Measurements from ENCODE around the gene MAGED1. TPM values are rescaled to one million over a fixed set of nuclear protein-coding genes. Genes with fewer than 3 reads are reported as not detected.

MAGED1 gene, protein sequence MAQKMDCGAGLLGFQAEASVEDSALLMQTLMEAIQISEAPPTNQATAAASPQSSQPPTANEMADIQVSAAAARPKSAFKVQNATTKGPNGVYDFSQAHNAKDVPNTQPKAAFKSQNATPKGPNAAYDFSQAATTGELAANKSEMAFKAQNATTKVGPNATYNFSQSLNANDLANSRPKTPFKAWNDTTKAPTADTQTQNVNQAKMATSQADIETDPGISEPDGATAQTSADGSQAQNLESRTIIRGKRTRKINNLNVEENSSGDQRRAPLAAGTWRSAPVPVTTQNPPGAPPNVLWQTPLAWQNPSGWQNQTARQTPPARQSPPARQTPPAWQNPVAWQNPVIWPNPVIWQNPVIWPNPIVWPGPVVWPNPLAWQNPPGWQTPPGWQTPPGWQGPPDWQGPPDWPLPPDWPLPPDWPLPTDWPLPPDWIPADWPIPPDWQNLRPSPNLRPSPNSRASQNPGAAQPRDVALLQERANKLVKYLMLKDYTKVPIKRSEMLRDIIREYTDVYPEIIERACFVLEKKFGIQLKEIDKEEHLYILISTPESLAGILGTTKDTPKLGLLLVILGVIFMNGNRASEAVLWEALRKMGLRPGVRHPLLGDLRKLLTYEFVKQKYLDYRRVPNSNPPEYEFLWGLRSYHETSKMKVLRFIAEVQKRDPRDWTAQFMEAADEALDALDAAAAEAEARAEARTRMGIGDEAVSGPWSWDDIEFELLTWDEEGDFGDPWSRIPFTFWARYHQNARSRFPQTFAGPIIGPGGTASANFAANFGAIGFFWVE
- total RNA-seq (2014; rRNA removed) (128 and 141 TPM in 2 replicates), Bru-seq, nascent RNA (percentile 78 among the genes with signal in this experiment), BruChase-seq, experiment 1, labeled RNA remaining after a 6-hour chase (percentile 80 among the genes with signal in this experiment), BruChase-seq, experiment 2, labeled RNA remaining after a 2-hour chase (percentile 84 among the genes with signal in this experiment)
- long read RNA-seq, transcript MAGED1-201 (13 exons, 2,747 nt), result major isoform, 311 of 637 reads
- long read RNA-seq, transcript MAGED1-204 (13 exons, 2,701 nt), result minor isoform, 12 of 637 reads
- long read RNA-seq, partial matches to known transcripts, result 283 of 637 reads
- long read RNA-seq, other reads (novel, unspliced or antisense), result 30 of 637 reads

DNA sequence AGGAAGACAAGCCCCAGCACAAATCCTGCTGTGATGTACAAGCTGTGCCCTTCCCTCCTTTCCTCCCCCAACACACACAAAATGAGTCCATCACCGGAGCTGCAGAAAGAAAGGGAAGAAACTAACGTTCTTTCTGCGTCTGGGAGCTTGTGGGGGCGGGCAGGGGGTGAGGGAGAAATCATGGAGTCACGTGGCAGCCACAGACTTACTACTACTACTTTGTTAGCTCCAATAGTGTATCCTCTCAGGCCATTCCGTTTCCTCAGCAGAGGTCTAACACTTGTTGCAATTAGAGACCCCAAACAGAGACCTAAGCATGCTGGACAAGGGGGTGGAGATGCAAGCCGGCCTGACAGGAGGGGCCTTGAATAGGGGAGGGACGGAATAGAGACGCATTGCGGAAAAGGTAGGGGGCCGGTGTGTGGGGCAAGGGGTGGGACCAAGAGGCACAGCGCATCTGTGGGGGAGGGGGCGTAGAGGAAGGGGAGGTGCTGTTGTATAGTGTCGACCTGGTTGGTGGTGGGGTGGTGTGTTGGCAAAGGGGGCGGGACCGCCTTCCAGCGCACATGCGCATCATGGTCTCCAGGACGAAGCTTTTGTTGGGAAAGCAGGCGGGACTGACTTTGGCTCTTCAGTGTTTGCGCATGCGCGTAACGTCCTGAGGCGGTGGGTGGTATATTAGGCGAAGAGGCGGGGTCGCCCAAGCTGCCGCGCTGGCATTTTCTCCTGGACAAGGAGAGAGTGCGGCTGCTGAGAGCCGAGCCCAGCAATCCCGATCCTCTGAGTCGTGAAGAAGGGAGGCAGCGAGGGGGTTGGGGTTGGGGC lies at the start of gene MAGED1:
Gene MAGED1 (plus strand): TSS at position 703 of the 825 bp plus-strand sequence. CDS start 682 bp downstream, outside the sequence.
- no peaks in the 10 kb centered on the region; the same call in 1 of the 2 replicates for H3K36me3 ChIP-seq (ENCODE audit: low read depth, low read length)

DNA sequence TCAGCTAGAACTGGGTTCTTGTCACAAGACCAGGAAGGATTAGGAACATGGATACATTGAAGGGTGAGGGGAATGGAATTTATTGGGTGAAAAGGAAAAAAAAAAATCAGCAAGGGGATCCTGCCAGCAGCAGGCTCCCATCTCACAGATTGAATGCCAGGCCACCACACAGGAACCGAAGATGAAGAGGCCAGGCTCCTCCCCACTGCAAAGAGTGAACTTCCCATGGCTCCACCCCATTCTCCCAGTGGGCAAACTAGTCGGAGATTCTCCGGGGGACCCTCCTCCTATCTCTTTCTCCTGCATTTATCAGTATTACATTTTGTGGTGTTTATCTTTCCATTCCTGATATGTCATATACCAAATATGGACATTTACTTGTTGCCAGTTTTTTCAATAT lies 46.0 kb upstream of the MAGED1 start:
- Histone ChIP-seq H4K20me1 (ENCODE audit: low read length) (0 out of 2 replicates have a peak, but pooled peaks cover 4% of the 10 kb centered on the region), H3K4me3 (ENCODE audit: low read length) (no peak overlapping the region), H3K27ac (ENCODE audit: low read length) (no peak overlapping the region), H3K27me3 (ENCODE audit: low read length) (no peaks in the 10 kb centered on the region), H3K9me2 (replicated peaks; ENCODE audit: low read length) (no peaks in the 10 kb centered on the region), H2AFZ (ENCODE audit: low read length) (no peak overlapping the region), H3K36me3 (ENCODE audit: low read depth, low read length) (peaks cover 3% of the 10 kb centered on the region; the same call in 1 of the 2 replicates), H3F3A (ENCODE audit: low read length, unreplicated experiment) (no peaks in the 10 kb centered on the region), H3K4me2 (ENCODE audit: low read length) (no peak overlapping the region), H3K4me1 (ENCODE audit: insufficient read depth, low read length) (no peaks in the 10 kb centered on the region), H3K9ac (ENCODE audit: low read length) (no peak overlapping the region), H3K9me3 (ENCODE audit: low read length) (no peaks in the 10 kb centered on the region), H3K79me2 (ENCODE audit: low read length) (no peaks in the 10 kb centered on the region)
- no peak for TF ChIP-seq EZH2phosphoT487 (IDR thresholded peaks at IDR 0.05; ENCODE audit: borderline replicate concordance, low read length)
- no peak for TF ChIP-seq EZH2 (IDR thresholded peaks at IDR 0.05; ENCODE audit: low read length, unreplicated experiment)
- TF ChIP-seq, protein P1, sequence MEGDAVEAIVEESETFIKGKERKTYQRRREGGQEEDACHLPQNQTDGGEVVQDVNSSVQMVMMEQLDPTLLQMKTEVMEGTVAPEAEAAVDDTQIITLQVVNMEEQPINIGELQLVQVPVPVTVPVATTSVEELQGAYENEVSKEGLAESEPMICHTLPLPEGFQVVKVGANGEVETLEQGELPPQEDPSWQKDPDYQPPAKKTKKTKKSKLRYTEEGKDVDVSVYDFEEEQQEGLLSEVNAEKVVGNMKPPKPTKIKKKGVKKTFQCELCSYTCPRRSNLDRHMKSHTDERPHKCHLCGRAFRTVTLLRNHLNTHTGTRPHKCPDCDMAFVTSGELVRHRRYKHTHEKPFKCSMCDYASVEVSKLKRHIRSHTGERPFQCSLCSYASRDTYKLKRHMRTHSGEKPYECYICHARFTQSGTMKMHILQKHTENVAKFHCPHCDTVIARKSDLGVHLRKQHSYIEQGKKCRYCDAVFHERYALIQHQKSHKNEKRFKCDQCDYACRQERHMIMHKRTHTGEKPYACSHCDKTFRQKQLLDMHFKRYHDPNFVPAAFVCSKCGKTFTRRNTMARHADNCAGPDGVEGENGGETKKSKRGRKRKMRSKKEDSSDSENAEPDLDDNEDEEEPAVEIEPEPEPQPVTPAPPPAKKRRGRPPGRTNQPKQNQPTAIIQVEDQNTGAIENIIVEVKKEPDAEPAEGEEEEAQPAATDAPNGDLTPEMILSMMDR (conservative IDR thresholded peaks at IDR 0.05; ENCODE audit: low read depth, low read length), result no peak
- no peak for DNase-seq
- ChIA-PET CTCF (no interaction called here), POLR2A (ENCODE audit: unreplicated experiment) (no interaction called here)
- no peak for ATAC-seq
- BruUV-seq (replicated peaks), result no TSS peak
- intact Hi-C loops (cut with micrococcal nuclease), result no loop called here

More for the DNA sequence above, at the start of gene MAGED1:
- ChIA-PET POLR2A (ENCODE audit: unreplicated experiment) (interaction anchor here (0.6 kb wide), 1 partner anchor 15 kb away, joined by 4 read pairs; no protein-coding TSS in a partner anchor), CTCF (no interaction called here)
- no peak within 1 kb of the TSS for H3K27ac ChIP-seq (ENCODE audit: low read length)
- ATAC-seq, result peak; percentile 91
- H4K20me1 ChIP-seq (ENCODE audit: low read length), result no peaks in the 10 kb centered on the region
- intact Hi-C loops (cut with micrococcal nuclease), result no loop called here
- peaks cover 11% of the 10 kb centered on the region; the same call in 1 of the 2 replicates for H3K4me1 ChIP-seq (ENCODE audit: insufficient read depth, low read length)
- no peaks in the 10 kb centered on the region for H3F3A ChIP-seq (ENCODE audit: low read length, unreplicated experiment)
- peak; percentile 94 for DNase-seq
- no peaks in the 10 kb centered on the region for H3K27me3 ChIP-seq (ENCODE audit: low read length)
- no peak for TF ChIP-seq EZH2phosphoT487 (IDR thresholded peaks at IDR 0.05; ENCODE audit: borderline replicate concordance, low read length)
- TF ChIP-seq EZH2 (IDR thresholded peaks at IDR 0.05; ENCODE audit: low read length, unreplicated experiment), result no peak
- TF ChIP-seq, protein P1 (conservative IDR thresholded peaks at IDR 0.05; ENCODE audit: low read depth, low read length), result no peak
- H3K4me3 ChIP-seq (ENCODE audit: low read length), result peak within 1 kb of the TSS; percentile 71
- TSS peak; percentile 93 for BruUV-seq (replicated peaks)
- H3K9me2 ChIP-seq (replicated peaks; ENCODE audit: low read length), result no peaks in the 10 kb centered on the region
- H3K79me2 ChIP-seq (ENCODE audit: low read length), result peaks cover 23% of the 10 kb centered on the region
- H3K4me2 ChIP-seq (ENCODE audit: low read length), result peak within 1 kb of the TSS; percentile 90
- H3K9ac ChIP-seq (ENCODE audit: low read length), result peak within 1 kb of the TSS; percentile 89
- H3K9me3 ChIP-seq (ENCODE audit: low read length), result no peaks in the 10 kb centered on the region
- peak within 1 kb of the TSS; percentile 96 for H2AFZ ChIP-seq (ENCODE audit: low read length)
